NCI-H524 treated with DMSO at 0.1 percent for 48 hours (cell line): ENCODE data around the gene MAJIN.

ENCODE experiments used
- DNase-seq: peaks from one replicate; lab custom pipeline; 2025; lab: John Stamatoyannopoulos, UW

The MAJIN gene

DNA sequence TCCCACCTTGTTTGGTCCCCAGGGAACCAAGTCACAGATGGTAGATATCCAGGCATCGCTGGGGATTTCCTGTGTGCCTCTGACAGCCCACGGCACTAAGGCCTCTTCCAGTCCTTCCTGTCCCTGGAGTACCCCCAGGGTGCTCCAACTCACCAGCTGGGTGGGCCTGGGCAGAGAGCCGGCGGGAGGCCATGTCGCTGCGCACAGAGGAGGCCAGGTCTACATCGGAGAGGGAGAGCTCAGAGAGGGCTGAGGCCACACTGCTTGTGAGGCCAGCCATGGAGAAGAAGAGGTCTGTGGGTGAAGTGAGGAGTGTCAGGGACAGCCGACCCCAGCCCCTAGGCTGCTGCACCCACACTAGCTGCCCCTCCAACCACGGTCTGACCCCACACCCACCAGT lies 60.2 kb downstream of the MAJIN start:
- no peak for DNase-seq

DNA sequence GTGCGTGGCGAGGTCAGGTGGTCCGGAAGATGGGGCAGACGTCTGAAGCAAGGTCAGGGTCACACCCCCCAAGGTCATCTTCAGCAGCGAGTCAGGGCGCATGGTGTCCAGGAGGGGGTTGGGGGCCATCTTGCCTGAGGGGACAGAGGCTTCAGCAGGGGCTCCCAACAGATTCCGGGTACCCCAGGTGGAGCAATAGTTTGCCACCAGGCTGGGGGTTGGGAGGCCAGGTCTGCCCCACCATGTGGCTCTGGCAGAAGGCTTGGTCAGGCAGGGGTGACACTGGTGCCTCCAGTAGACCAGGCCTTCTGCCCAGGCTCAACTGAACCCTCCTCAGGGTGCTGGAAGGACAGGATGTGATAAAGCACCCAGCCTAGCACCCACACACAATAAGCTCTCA lies 60.8 kb downstream of the MAJIN start:
- no peak for DNase-seq

DNA sequence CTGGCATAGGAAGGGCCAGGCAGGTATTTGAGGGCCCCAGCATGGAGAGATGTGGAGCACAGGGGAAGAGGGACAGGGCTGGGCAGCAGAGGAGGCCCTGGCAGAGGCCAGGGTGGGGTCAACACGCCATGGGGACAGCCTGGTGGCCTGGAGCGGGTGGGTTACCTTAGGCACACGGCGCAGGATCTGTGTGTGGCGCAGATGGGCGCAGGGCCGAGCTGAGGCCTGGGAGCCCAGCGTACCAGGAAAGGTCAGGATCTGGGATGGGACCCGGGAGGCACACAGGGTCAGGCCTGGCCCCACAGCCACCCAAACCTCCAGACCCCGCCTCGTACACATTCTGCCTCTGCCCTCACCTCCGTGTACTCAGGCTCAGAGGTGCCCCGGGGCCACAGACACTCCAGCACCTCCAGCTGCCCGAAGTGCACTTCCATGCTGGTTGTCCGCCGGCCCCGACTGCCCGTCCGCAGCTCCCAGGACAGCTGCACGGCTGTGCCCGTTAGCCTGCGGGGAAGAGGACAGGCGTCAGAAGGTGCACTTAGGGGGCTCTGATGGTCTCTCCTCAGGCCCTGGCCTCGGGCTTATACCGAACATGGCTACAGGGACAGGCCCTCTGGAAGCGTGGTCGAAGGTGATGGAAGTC lies 61.3 kb downstream of the MAJIN start:
- DNase-seq = no peak

GRCh38 chr11:64909653-64910343 lies 62.1 kb downstream of the MAJIN start:
- DNase-seq = no peak

GRCh38 chr11:64908766-64909165 lies 63.1 kb downstream of the MAJIN start:
- no peak for DNase-seq

DNA sequence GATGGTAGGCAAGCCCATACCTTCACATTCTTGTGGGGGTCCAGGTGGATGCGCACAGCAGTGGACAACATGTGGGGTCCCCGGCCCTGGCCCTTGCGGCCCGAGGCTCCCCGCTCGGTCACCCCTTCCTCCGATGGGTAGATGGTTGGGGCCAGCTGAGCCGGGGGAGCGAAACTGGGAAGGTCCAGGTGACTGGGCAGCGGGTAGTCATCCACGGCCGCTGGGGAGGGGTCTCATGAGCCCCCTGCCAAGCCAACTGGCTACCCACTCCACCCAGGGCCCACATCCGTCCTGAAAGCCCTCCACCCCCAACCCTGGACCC lies 65.6 kb downstream of the MAJIN start:
- DNase-seq = no peak

DNA sequence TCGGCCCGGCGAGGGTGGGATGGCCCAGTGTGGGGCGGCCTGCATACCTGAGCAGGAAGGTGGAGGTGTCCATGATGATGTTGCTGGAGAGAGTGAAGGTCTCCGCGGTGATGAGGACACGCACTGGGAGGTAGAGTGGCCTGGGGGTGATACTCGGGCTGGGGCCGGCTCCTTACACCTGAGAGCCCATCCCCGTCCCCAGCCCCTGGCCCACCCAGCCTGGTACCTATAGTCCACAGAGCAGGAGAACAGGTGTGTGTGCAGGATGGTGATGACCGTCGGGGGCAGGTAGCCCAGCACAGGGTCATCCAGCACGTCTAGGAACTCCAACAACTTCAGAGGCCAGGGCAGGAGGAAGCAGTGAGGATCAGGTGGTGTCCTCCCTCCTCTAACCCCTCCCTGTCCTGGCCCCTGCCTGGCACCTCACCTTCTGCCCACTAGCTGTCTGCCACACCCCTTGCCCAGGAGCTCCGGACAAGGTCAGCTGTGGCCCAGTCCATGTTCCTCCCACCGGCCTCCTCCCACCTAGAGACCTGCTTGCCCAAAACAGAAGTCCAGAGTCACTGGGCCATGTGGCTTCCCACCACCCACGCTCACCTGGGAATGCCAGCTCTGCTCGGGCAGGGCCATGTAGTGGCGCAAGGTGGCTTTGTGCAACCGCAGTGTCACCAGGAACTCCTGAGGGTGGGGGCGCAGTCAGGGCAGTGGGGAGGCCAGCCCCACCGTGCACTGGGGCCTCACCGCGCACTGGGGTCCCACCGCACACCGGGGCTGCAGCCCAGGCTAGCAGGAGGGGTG lies 66.2 kb downstream of the MAJIN start:
- DNase-seq = no peak

- DNase-seq = no peak
These were observed 68.5 kb downstream of the MAJIN start for GRCh38 chr11:64903291-64903833.

DNA sequence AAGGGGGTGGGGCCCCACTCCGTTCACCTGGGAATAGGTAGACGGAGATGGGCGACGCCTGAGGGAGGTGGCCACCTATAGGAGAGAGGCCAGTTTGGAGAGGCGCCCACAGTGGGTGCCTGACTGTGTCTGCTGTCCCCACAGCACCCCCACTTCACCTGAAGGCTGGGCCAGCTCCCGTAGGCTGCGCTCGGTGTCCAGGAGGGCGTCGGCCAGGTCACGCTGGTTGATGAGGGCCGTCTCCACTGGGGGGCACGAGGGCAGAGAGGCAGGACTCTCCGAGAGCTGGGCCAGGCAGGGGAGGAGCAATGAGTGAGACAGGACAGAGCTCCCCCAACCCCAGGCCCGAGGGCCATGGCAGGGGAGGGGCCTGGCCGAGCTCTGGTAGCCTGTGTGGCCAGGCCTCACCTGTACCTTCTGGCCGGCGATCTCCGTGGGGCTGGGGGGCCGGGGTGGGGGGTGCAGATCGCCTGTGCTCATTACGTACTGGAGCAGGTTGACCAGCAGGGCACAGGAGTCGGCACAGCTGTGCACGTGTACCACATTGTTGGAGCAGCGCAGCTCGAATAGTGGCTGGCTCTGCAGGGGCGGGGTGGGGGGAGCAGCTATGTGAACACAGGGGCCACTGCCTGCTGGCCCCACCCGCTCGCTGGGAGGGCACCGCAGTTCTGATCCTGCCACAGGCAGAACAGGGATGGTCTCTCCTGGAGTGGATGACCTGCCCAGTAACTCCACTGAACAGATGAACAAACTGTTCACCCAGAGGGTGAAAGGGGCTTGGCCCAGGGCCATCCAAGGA lies 69.6 kb downstream of the MAJIN start:
- no peak for DNase-seq

DNA sequence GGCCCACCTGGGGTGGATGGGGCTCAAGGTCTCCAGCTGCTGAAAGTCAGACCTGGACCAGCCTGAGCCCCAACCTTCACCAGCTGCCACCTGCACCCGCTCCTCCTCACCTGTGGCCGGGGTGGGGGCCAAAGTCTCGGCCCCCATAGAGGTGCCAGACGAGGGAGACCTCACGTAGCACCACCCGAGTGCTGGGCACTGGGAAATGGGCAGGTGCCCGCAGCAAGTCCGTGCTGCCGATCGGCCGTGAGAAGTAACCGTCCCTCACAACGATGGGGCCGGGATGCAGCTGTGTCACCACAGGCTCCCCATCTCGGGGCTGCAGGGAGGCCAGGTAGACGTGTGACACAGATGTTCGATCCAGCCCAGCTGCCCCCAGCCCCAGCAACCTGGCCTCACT lies 71.1 kb downstream of the MAJIN start:
- DNase-seq = no peak

DNA sequence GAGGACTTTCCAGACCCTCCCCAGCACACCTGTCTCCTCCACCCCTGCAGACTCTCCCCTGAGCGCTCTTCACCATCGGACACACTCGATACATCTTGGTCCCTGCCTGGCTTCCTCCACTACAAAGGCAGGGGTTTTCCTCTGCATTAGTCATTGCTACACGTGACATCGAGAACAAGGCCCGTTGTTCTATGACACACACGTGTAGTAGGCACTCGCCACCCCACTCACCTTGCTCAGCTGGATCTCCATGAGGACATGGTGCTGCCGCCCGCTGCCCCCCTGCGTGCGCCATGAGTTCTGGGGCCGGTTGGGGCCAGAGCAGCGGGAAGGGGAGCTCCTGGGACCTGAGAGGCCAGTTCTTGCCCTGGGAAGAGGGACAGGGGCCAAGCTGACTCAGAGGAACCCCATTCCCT lies 71.6 kb downstream of the MAJIN start:
- DNase-seq = no peak

DNA sequence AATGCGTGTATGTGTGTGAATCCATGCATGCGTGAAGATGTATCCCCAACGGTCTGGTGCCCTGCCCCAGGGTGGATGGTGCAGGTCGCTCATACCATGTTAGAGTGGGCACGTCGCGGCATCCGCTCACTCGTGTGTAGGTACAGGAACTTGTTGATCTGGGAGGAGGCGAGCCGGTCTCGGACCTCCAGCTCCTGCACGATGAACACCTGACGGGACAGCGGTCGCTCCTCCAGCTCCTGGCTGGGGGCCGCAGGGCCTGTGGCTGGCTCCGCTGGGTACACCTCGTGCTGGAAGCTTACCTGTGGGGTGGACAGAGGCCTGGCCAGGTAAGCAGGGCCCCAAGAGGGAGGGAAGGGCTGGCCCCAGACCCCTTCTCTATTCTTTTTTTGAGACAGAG lies 73.4 kb downstream of the MAJIN start:
- DNase-seq = no peak

DNA sequence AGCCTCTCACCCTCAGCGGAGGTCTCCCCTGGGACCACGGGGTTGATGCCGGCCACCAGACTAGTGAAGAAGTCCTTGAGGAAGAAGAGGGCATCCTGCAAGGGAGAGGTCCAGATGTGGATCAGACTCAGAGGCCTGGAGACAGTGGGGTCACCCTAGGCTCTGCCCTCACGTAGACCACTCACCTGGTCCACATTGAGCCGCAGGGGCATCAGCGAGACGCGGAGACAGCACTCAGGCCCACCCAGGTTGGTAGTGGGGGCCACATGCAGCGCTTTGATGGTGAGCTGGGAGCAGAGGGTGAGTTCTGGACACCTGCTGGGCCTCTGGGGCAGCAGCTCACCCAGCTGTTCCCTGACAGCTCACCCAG lies 73.8 kb downstream of the MAJIN start:
- DNase-seq = no peak

GRCh38 chr11:64897381-64898075 lies 74.4 kb downstream of the MAJIN start:
- no peak for DNase-seq

- no peak for DNase-seq
These were observed 75.4 kb downstream of the MAJIN start for GRCh38 chr11:64896448-64897022.

DNA sequence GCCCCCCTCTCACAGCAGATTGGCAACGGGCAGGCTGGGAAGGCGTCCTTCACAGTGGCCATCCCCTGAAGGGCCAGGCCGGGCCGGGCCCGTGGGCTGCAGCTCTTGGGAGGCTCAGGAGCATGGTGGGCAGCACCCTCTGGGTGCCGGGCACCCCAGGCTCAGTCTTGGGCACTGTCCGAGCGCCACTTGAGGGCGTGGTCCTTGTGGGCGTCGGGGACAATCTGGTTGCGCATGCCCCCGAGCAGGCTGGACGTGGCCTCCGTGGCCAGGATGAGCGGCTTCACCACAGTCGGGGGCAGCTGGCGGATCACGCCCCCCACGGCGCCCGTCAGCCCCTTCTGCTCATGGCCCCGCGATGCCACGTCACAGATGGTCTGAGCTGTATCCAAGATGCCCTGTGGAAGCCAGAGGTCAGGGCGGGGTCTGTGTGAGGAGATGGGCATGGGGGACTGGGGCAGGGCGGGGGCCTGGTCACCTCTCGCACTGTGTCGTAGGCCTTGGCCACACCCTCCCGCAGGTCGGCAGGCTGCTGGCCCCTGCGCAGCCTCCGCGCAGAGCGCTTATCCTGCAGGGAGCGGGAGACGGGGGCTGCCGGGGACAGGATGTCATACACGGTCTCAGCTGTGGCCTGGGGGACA lies 77.0 kb downstream of the MAJIN start:
- no peak for DNase-seq

DNA sequence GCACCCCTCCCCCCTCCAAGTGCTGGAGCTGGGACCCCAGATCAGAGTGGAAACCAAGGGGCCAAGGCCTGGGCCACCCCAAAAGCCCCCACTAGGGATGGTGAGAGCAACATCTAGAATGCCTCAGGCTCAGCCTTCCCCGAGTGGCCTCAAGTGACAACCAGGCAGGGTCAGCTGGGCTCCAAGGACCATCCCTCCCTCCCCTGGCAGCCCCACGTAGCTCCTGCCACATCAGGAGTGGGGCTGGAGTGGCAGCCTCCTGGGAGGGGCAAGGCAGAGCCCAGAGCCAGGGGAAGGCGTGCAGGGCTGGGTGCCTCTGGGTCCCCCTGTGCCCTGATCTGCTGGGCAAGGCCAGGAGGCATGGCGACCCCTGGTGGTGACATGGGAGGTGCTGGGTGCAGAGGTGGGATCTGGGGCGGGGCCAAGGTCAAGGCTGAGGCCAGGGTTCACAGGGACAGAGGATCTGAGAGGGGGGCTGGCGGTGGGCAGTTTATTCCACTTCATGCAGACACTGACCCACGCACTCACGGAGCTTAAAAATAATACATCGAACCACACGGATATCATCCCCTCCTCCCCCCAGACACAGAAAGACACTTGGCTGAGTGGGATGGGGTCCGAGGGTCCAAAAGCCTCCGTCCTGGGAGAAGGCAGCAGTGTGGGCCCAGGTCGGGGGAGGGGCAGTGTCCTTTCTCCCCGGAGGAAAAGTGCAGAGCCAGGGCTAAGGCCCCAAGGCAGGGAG lies 77.7 kb downstream of the MAJIN start:
- DNase-seq = no peak

DNA sequence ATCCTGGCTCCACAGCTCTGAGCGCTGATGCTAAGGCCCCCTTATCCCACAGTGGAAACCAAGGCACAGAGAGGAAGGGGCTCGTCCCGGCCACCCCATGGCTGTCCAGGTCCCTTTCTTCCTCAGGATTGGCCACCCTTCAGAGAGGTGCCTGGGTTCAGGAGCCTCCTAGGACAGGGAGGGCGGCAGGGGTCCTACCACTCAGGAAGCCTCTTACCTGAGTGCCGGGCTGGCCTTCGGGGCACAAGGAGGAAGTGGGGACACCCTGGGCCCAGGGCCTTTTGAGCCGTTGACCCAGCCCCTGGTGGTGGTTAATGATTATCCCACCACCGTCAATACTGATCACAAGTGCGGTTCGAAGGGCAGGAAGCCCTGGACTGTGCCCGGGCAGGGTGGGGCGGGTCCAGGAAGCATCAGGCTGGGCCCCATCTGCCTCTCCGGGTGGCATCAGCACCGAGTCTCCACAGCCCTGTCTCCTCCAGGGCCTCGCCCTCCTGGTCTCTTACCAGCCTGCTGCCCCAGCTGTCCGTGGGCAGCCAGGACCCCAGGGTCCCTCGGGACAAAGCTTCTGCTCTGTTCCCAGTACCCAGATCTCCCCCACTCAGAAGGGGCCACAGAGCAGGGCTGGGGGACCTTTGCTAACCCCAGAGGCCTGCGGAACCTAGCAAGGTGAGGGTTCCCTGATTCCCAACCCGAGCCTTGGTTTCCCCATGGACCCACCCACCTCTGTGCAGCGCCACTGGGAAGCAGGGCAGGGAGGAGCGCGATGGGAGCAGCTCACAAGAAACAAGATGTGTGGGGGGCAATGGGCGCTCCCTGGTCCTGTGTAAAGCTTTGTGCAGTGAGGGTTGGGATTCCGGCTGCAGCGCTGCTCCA lies 78.5 kb downstream of the MAJIN start:
- DNase-seq = no peak

GRCh38 chr11:64892838-64893193 lies 79.1 kb downstream of the MAJIN start:
- no peak for DNase-seq
